Measurements from ENCODE around the gene SLC1A7.

SLC1A7 gene

GRCh38 chr1:53166366-53166765 is 23.9 kb upstream of the SLC1A7 start:
- H3K9me2 ChIP-seq (replicated peaks; ENCODE audit: insufficient read depth, low read length), result no peaks in the 10 kb centered on the region
- H3K27ac ChIP-seq (ENCODE audit: low read depth, low read length), result no peak overlapping the region
- no peaks in the 10 kb centered on the region for H3K9me3 ChIP-seq (ENCODE audit: insufficient read depth, low read length)
- H3K27me3 ChIP-seq (ENCODE audit: low read length), result no peaks in the 10 kb centered on the region
- H3K36me3 ChIP-seq (ENCODE audit: low read length), result no peaks in the 10 kb centered on the region
- no peaks in the 10 kb centered on the region for H4K20me1 ChIP-seq (ENCODE audit: low read depth, low read length)
- no peak for TF ChIP-seq EZH2phosphoT487 (conservative IDR thresholded peaks at IDR 0.05; ENCODE audit: low read length)
- TF ChIP-seq, protein P1, sequence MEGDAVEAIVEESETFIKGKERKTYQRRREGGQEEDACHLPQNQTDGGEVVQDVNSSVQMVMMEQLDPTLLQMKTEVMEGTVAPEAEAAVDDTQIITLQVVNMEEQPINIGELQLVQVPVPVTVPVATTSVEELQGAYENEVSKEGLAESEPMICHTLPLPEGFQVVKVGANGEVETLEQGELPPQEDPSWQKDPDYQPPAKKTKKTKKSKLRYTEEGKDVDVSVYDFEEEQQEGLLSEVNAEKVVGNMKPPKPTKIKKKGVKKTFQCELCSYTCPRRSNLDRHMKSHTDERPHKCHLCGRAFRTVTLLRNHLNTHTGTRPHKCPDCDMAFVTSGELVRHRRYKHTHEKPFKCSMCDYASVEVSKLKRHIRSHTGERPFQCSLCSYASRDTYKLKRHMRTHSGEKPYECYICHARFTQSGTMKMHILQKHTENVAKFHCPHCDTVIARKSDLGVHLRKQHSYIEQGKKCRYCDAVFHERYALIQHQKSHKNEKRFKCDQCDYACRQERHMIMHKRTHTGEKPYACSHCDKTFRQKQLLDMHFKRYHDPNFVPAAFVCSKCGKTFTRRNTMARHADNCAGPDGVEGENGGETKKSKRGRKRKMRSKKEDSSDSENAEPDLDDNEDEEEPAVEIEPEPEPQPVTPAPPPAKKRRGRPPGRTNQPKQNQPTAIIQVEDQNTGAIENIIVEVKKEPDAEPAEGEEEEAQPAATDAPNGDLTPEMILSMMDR (IDR thresholded peaks at IDR 0.05; ENCODE audit: insufficient read depth, low read length, poor library complexity, severe bottlenecking), result no peak
- no peak overlapping the region for H3K4me2 ChIP-seq (ENCODE audit: low read depth, low read length, poor library complexity, severe bottlenecking)
- H3K4me3 ChIP-seq (ENCODE audit: insufficient read depth, low read length, poor library complexity, severe bottlenecking), result no peak overlapping the region
- no peak overlapping the region for H3K9ac ChIP-seq (ENCODE audit: low read length)
- H2AFZ ChIP-seq (ENCODE audit: low read depth, low read length, severe bottlenecking), result no peak overlapping the region
- no peaks in the 10 kb centered on the region for H3K79me2 ChIP-seq (ENCODE audit: insufficient read depth, low read length)
- no peaks in the 10 kb centered on the region for H3F3A ChIP-seq (ENCODE audit: insufficient read depth)

DNA sequence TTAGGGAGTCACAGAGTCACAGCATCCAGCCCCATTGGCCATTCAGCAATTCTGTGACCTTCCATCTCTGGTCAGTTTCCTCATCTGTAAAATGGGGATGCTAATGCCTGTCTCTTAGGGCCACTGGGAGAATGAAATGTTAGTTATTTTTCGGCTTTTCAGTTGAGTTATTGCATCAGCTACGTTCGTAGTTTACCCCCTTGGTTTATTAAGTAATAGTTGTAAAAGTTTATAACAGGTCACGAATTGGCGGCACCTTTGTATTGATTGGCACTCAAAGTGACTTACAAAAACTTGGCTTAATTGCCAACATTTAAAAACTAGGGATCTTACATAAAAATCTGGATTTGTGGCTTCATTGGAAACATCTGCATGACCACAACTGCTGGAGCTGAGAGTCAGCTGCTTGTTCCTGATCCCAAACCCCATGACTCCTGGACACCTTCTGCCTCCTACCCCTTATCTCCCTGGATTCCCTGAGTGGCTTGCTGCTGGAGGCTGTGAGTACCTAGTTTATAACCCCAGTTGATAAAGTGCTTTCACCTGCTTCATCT is 23.0 kb upstream of the SLC1A7 start:
- H4K20me1 ChIP-seq (ENCODE audit: low read depth, low read length), result no peaks in the 10 kb centered on the region
- no peak overlapping the region for H3K27ac ChIP-seq (ENCODE audit: low read depth, low read length)
- no peak overlapping the region for H2AFZ ChIP-seq (ENCODE audit: low read depth, low read length, severe bottlenecking)
- no peaks in the 10 kb centered on the region for H3K79me2 ChIP-seq (ENCODE audit: insufficient read depth, low read length)
- H3K9ac ChIP-seq (ENCODE audit: low read length), result no peak overlapping the region
- no peak overlapping the region for H3K4me2 ChIP-seq (ENCODE audit: low read depth, low read length, poor library complexity, severe bottlenecking)
- H3F3A ChIP-seq (ENCODE audit: insufficient read depth), result no peaks in the 10 kb centered on the region
- no peaks in the 10 kb centered on the region for H3K27me3 ChIP-seq (ENCODE audit: low read length)
- no peaks in the 10 kb centered on the region for H3K9me2 ChIP-seq (replicated peaks; ENCODE audit: insufficient read depth, low read length)
- no peaks in the 10 kb centered on the region for H3K9me3 ChIP-seq (ENCODE audit: insufficient read depth, low read length)
- H3K36me3 ChIP-seq (ENCODE audit: low read length), result no peaks in the 10 kb centered on the region
- H3K4me3 ChIP-seq (ENCODE audit: insufficient read depth, low read length, poor library complexity, severe bottlenecking), result no peak overlapping the region
- TF ChIP-seq, protein P1 (IDR thresholded peaks at IDR 0.05; ENCODE audit: insufficient read depth, low read length, poor library complexity, severe bottlenecking), result no peak
- TF ChIP-seq EZH2phosphoT487 (conservative IDR thresholded peaks at IDR 0.05; ENCODE audit: low read length), result no peak

DNA sequence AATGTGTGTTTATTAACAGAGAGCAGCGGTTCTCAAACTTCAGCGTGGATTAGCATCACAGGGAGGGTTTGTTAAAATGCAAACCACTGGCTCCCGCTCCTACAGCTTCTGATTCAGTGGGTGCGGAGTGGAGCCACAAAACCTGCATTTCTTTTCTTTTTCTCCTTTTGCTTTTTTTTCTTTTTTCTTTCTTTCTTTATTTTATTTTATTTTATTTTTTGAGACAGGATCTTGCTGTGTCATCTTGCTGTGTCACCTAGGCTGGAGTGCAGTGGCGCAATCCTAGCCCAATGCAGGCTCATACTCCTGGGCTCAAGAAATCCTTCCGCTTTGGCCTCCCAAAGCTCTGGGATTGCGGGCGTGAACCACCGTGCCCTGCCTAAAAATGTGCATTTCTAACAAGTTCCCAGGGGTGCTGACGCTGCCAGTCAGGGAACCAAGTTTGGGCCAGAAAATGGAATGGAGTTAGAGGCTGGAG is 20.9 kb upstream of the SLC1A7 start:
- H2AFZ ChIP-seq (ENCODE audit: low read depth, low read length, severe bottlenecking), result no peak overlapping the region
- no peaks in the 10 kb centered on the region for H3K27me3 ChIP-seq (ENCODE audit: low read length)
- H3F3A ChIP-seq (ENCODE audit: insufficient read depth), result no peaks in the 10 kb centered on the region
- H3K9ac ChIP-seq (ENCODE audit: low read length), result no peak overlapping the region
- no peak overlapping the region for H3K4me2 ChIP-seq (ENCODE audit: low read depth, low read length, poor library complexity, severe bottlenecking)
- H3K9me3 ChIP-seq (ENCODE audit: insufficient read depth, low read length), result no peaks in the 10 kb centered on the region
- no peaks in the 10 kb centered on the region for H4K20me1 ChIP-seq (ENCODE audit: low read depth, low read length)
- TF ChIP-seq EZH2phosphoT487 (conservative IDR thresholded peaks at IDR 0.05; ENCODE audit: low read length), result no peak
- TF ChIP-seq, protein P1 (IDR thresholded peaks at IDR 0.05; ENCODE audit: insufficient read depth, low read length, poor library complexity, severe bottlenecking), result no peak
- no peak overlapping the region for H3K27ac ChIP-seq (ENCODE audit: low read depth, low read length)
- H3K79me2 ChIP-seq (ENCODE audit: insufficient read depth, low read length), result no peaks in the 10 kb centered on the region
- H3K9me2 ChIP-seq (replicated peaks; ENCODE audit: insufficient read depth, low read length), result no peaks in the 10 kb centered on the region
- H3K4me3 ChIP-seq (ENCODE audit: insufficient read depth, low read length, poor library complexity, severe bottlenecking), result no peak overlapping the region
- no peaks in the 10 kb centered on the region for H3K36me3 ChIP-seq (ENCODE audit: low read length)
